IPS-18a (cell line): ENCODE measurements around the gene ARL5B.
A peak's percentile ranks its signal among the peaks of the same experiment; 100 is the strongest.
"Not testable (repeated sequence)": the region's sequence is repeated elsewhere in the genome, so short reads cannot be mapped to it uniquely, and the experiment has no call there.

Experiments
- H3K27ac ChIP-seq: one replicate; pipeline ENCODE4 v1.5.1; 2013; ENCODE audit warnings: low read length
- H3K27me3 ChIP-seq: one replicate; pipeline ENCODE4 v1.6.1; 2013; ENCODE audit warnings: mild to moderate bottlenecking, low read length; ENCODE audit not compliant: control insufficient read depth, insufficient read depth
- H3K36me3 ChIP-seq: one replicate; pipeline ENCODE4 v1.6.1; 2013; ENCODE audit warnings: low read depth, low read length; ENCODE audit not compliant: control insufficient read depth
- H3K4me1 ChIP-seq: one replicate; pipeline ENCODE4 v1.6.1; 2013; ENCODE audit warnings: low read depth, low read length; ENCODE audit not compliant: control insufficient read depth
- H3K4me3 ChIP-seq: one replicate; pipeline ENCODE4 v1.5.1; 2013; ENCODE audit warnings: low read length
- H3K9ac ChIP-seq: one replicate; pipeline ENCODE4 v1.6.1; 2013; ENCODE audit warnings: mild to moderate bottlenecking, low read length, moderate library complexity
- H3K9me3 ChIP-seq: one replicate; pipeline ENCODE4 v1.6.1; 2013; ENCODE audit warnings: low read depth, low read length; ENCODE audit not compliant: control insufficient read depth

Gene ARL5B

GRCh38 chr10:18637400-18637799 is 21.8 kb upstream of the ARL5B start:
- H3K9ac ChIP-seq, H3K4me1 ChIP-seq, H3K27me3 ChIP-seq, H3K36me3 ChIP-seq, H3K4me3 ChIP-seq, H3K27ac ChIP-seq, H3K9me3 ChIP-seq: not testable (repeated sequence)

DNA sequence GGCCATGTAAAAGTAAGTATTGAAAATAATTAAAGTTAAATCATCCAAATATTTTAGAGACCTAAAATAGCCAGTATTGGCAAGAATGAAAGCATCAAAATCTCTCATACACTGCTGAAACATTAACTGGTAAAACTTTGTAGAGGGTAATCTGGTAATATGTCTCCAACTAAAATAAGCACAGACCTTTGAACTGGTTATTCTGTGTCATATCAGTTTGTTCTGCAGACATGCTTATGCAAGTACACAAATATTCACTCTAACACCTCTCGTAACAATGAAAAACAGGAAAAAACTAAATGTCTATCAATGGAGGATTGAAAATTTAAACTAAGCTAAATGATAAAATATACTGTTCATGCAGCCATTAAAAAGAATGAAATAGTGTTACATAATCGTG is 19.5 kb upstream of the ARL5B start:
- not testable (repeated sequence) for H3K36me3 ChIP-seq, H3K9ac ChIP-seq, H3K4me1 ChIP-seq, H3K9me3 ChIP-seq, H3K27ac ChIP-seq, H3K4me3 ChIP-seq, H3K27me3 ChIP-seq

DNA sequence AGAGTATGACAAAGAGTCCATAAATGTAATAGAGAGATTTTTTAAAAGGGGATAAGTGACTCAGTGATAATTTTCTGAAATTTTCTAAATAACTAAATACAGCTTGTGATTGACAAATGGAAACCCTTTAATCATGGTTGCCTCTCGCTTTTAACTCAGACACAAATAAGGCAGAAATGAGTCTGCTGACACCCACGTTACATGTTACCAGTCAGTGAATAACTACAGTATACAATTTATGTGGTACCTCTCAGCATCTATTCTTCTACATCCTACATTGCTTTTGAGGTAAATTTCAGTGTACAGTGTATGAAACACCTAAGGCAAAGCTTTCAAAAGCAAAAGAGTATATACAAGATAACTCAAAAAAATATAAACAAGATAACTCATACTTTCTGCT is 12.1 kb upstream of the ARL5B start:
- H3K4me1 ChIP-seq, result peaks cover 5% of the 10 kb centered on the region
- H3K27me3 ChIP-seq, result no peaks in the 10 kb centered on the region
- H3K9me3 ChIP-seq, result no peaks in the 10 kb centered on the region
- peaks cover 26% of the 10 kb centered on the region for H3K36me3 ChIP-seq
- no peak overlapping the region for H3K27ac ChIP-seq
- H3K4me3 ChIP-seq, result no peak overlapping the region
- no peak overlapping the region for H3K9ac ChIP-seq

GRCh38 chr10:18647945-18648344 is 11.3 kb upstream of the ARL5B start:
- Histone ChIP-seq H3K36me3 (peaks cover 26% of the 10 kb centered on the region), H3K9ac (no peak overlapping the region), H3K9me3 (no peaks in the 10 kb centered on the region), H3K27me3 (no peaks in the 10 kb centered on the region), H3K4me3 (no peak overlapping the region), H3K4me1 (peaks cover 7% of the 10 kb centered on the region), H3K27ac (no peak overlapping the region)

- peak overlapping the region; percentile 89 for H3K9ac ChIP-seq
- peak overlapping the region; percentile 31 for H3K27ac ChIP-seq
- H3K27me3 ChIP-seq, result no peaks in the 10 kb centered on the region
- H3K36me3 ChIP-seq, result peaks cover 26% of the 10 kb centered on the region
- H3K9me3 ChIP-seq, result no peaks in the 10 kb centered on the region
- peak overlapping the region; percentile 98 for H3K4me3 ChIP-seq
- H3K4me1 ChIP-seq, result peaks cover 7% of the 10 kb centered on the region
Observed at GRCh38 chr10:18649364-18649959, 9.8 kb upstream of the ARL5B start.

DNA sequence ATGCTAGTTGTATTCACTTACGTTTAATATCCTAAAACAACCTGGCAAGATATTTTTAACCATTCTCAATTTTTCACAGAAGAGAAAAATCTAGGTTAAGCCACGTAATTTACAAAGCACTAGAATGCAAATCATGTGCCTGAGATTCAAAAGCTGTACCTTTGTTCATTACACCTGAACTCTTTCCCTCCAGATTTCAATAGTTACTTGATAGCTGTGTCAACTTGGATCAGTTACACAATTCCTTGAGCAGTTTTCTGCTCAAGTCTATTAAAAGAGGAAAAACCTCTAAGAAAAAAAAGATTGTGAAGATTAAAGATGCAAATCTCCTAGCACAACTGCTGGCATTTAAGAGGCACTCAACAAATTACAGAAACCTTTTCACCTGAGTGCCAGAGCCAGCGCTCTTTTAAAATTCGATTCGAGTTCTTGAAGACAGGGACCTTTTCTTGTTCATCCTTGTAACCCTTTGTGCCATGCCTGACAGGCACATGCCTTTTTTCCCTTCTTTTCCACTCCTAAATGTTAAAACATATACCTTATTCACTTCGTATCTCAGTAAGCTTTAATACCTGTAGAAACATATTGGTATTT is 8.7 kb upstream of the ARL5B start:
- Histone ChIP-seq H3K36me3 (peaks cover 24% of the 10 kb centered on the region), H3K4me3 (peak overlapping the region; percentile 98), H3K27ac (no peak overlapping the region), H3K4me1 (peaks cover 7% of the 10 kb centered on the region), H3K9me3 (no peaks in the 10 kb centered on the region), H3K9ac (peak overlapping the region; percentile 89), H3K27me3 (no peaks in the 10 kb centered on the region)

- H3K9ac ChIP-seq, result peak within 1 kb of the TSS; percentile 89
- peak within 1 kb of the TSS; percentile 63 for H3K27ac ChIP-seq
- peaks cover 15% of the 10 kb centered on the region for H3K36me3 ChIP-seq
Observed at GRCh38 chr10:18651324-18652007, 7.8 kb upstream of the ARL5B start, which contains the start of gene NSUN6. TSS of gene NSUN6 (minus strand) at chr10:18651587. CDS start at chr10:18651203, 384 bp downstream.

DNA sequence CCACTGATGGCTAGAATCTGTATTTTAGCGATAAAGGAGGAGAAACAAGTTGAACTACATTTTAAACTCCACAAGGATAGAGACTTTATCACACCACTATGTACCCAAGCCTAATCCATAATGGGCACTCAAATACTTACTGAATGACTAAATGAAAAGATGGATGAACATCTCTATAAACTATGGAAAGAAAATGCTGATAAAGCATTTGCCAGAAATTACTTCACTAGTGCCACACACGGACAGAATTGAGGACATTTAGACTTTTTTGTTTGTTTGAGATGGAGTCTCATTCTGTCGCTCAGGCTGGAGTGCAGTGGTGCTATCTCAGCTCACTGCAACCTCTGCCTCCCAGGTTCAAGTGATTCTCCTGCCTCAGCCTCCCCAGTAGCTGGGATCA is 6.1 kb upstream of the ARL5B start:
- H3K4me3 ChIP-seq, result no peak overlapping the region
- H3K27ac ChIP-seq, result no peak overlapping the region
- peaks cover 3% of the 10 kb centered on the region for H3K36me3 ChIP-seq
- peaks cover 8% of the 10 kb centered on the region for H3K4me1 ChIP-seq
- H3K9me3 ChIP-seq, result no peaks in the 10 kb centered on the region
- no peak overlapping the region for H3K9ac ChIP-seq
- no peaks in the 10 kb centered on the region for H3K27me3 ChIP-seq

More at GRCh38 chr10:18651324-18652007, 7.8 kb upstream of the ARL5B start, which contains the start of gene NSUN6:
- Histone ChIP-seq H3K27me3 (no peaks in the 10 kb centered on the region), H3K4me1 (peaks cover 7% of the 10 kb centered on the region), H3K4me3 (peak within 1 kb of the TSS; percentile 98), H3K9me3 (no peaks in the 10 kb centered on the region)

DNA sequence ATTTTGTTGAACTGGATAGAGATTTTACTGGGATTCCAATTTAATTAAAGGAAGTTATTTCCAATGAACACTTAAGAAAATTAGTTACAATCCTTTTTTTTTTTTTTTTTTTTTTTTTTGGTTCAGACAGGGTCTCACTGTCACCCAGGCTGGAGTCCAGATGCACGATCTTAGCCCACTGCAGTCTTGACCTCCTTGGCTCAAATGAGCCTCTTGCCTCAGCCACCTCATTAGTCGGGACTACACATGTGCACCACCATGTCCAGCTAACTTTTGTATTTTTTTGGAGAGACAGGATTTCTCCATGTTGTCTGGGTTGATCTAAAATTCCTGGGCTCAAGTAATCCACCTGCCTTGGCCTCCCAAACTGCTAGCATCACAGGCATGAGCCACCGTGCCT is 2.5 kb upstream of the ARL5B start:
- Histone ChIP-seq H3K27me3 (no peaks in the 10 kb centered on the region), H3K4me1 (peaks cover 19% of the 10 kb centered on the region), H3K27ac (no peak overlapping the region), H3K4me3 (no peak overlapping the region), H3K9ac (no peak overlapping the region), H3K36me3 (peaks cover 3% of the 10 kb centered on the region), H3K9me3 (no peaks in the 10 kb centered on the region)

- Histone ChIP-seq H3K4me3 (peak overlapping the region; percentile 99), H3K27me3 (no peaks in the 10 kb centered on the region), H3K4me1 (peaks cover 21% of the 10 kb centered on the region), H3K9me3 (no peaks in the 10 kb centered on the region), H3K9ac (peak overlapping the region; percentile 97), H3K36me3 (peaks cover 4% of the 10 kb centered on the region), H3K27ac (peak overlapping the region; percentile 87)
Observed at GRCh38 chr10:18658271-18659124, 733 bp upstream of the ARL5B start.

DNA sequence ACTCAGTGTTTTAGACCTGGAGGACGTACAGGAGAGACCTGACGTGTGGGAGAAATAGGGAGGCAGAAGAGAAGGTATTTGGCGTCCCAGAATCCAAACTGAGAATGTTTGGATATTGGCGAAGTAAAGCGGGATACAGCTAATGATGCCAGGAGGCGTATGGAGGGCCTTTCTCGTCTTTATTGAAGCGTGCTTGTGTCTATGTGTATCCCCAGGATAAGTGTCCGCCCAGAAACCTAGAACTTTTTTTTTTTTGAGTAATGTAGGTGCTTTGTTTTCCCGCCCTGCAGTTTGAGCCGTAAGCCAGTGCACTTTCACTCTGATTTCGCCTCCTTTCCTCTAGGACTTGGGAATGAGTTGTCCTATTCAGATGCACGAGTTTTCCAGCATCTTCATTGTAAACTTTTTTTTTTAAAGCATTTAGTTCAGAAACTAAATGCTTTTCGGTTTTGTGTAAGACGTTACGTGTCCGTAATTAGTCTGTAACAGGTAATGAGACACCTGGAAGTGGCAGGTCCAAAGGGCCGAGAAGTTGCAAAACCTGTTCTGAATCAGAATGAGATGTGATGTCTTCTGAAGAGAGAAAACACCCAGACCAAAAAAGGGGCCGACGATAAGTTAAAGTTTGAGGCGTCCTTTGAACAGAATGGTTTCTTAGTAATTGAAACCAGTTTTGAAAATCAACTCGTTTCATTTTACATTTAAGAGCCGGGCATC is 746 bp downstream of the ARL5B start:
- Histone ChIP-seq H3K4me3 (peak overlapping the region; percentile 99), H3K4me1 (peaks cover 21% of the 10 kb centered on the region), H3K9me3 (no peaks in the 10 kb centered on the region), H3K27ac (peak overlapping the region; percentile 92), H3K36me3 (peaks cover 4% of the 10 kb centered on the region), H3K9ac (peak overlapping the region; percentile 97), H3K27me3 (no peaks in the 10 kb centered on the region)
